ENCODE results near the gene ELMOD1. TPM values are rescaled to one million over a fixed set of nuclear protein-coding genes. Genes with fewer than 3 reads are reported as not detected.

The ELMOD1 gene
- total RNA-seq, 2 experiments from 2014 or later = not detected

DNA sequence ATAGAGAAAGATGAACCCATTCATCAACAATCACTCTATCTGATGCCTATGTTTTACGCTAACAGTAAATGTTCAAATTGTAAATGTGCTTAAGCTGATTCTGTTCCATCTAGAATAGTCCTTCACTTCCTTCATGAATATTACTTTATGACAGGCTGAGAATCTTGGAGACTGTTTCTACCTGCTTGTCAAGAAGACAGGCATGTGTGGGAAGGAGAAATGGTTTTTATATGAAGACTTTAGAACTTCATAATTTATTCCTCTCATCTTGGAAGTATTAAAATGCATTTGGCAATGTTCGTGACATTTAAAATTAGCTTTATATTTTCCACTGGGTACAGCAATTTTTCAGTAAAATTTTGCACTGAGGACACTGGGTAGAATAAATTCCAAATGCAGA lies 41.0 kb downstream of the ELMOD1 start:
- POLR2A ChIA-PET = interaction anchor here (0.7 to 1.5 kb wide), 4 partner anchors 9 to 951 kb away, joined by 3 to 5 read pairs (median 3); no protein-coding TSS in a partner anchor
- Histone ChIP-seq H4K20me1 (ENCODE audit: insufficient read depth, low read length) (no peaks in the 10 kb centered on the region), H3K4me3 (ENCODE audit: low read depth, low read length, poor library complexity, severe bottlenecking) (no peak overlapping the region), H2AFZ (ENCODE audit: low read length) (no peak overlapping the region), H3K4me1 (ENCODE audit: insufficient read depth, low read length, poor library complexity, severe bottlenecking) (no peaks in the 10 kb centered on the region), H3K27ac (ENCODE audit: low read depth, low read length, poor library complexity, severe bottlenecking) (no peak overlapping the region), H3K9me3 (ENCODE audit: low read length) (no peaks in the 10 kb centered on the region), H3K4me2 (ENCODE audit: low read length) (no peak overlapping the region), H3K79me2 (ENCODE audit: insufficient read depth, low read depth, low read length) (no peaks in the 10 kb centered on the region), H3K36me3 (ENCODE audit: insufficient read depth, low read length) (no peaks in the 10 kb centered on the region), H3K9me2 (ENCODE audit: insufficient read depth, low read length) (no peaks in the 10 kb centered on the region)
- CTCF ChIA-PET (ENCODE audit: unreplicated experiment) = no interaction called here
- intact Hi-C loops (cut with micrococcal nuclease; ENCODE audit: unreplicated experiment) = no loop called here
- DNase-seq (ENCODE audit: low spot score) = no peak
- no peak for TF ChIP-seq EZH2phosphoT487 (IDR thresholded peaks at IDR 0.05; ENCODE audit: borderline replicate concordance, low read depth, low read length)
- TF ChIP-seq, protein P1, sequence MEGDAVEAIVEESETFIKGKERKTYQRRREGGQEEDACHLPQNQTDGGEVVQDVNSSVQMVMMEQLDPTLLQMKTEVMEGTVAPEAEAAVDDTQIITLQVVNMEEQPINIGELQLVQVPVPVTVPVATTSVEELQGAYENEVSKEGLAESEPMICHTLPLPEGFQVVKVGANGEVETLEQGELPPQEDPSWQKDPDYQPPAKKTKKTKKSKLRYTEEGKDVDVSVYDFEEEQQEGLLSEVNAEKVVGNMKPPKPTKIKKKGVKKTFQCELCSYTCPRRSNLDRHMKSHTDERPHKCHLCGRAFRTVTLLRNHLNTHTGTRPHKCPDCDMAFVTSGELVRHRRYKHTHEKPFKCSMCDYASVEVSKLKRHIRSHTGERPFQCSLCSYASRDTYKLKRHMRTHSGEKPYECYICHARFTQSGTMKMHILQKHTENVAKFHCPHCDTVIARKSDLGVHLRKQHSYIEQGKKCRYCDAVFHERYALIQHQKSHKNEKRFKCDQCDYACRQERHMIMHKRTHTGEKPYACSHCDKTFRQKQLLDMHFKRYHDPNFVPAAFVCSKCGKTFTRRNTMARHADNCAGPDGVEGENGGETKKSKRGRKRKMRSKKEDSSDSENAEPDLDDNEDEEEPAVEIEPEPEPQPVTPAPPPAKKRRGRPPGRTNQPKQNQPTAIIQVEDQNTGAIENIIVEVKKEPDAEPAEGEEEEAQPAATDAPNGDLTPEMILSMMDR (conservative IDR thresholded peaks at IDR 0.05; ENCODE audit: low read length) = no peak
- no TSS peak for BruUV-seq (replicated peaks)

DNA sequence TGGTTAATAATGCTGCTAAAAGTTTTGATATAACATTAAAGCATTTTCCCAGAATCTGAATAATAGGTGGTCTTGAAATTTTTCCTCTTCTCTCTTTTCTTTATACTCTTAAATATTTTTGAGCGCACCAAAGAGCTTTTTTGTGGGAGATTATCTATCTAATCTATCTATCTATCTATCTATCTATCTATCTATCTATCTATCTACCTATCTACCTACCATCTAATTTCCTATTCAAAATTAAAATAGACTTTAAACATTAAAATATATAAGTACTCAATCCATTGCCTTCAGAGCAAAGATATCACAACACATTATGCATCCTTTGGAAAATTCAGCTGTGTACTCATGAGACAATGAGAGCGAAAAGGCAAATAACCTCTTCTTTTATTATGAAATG lies 55.8 kb downstream of the ELMOD1 start:
- Histone ChIP-seq H3K4me3 (ENCODE audit: low read depth, low read length, poor library complexity, severe bottlenecking) (no peak overlapping the region), H3K4me2 (ENCODE audit: low read length) (no peak overlapping the region), H3K79me2 (ENCODE audit: insufficient read depth, low read depth, low read length) (no peaks in the 10 kb centered on the region), H3K9me2 (ENCODE audit: insufficient read depth, low read length) (no peaks in the 10 kb centered on the region), H3K9me3 (ENCODE audit: low read length) (no peaks in the 10 kb centered on the region), H2AFZ (ENCODE audit: low read length) (no peak overlapping the region), H3K27ac (ENCODE audit: low read depth, low read length, poor library complexity, severe bottlenecking) (no peak overlapping the region), H3K36me3 (ENCODE audit: insufficient read depth, low read length) (no peaks in the 10 kb centered on the region), H4K20me1 (ENCODE audit: insufficient read depth, low read length) (no peaks in the 10 kb centered on the region), H3K4me1 (ENCODE audit: insufficient read depth, low read length, poor library complexity, severe bottlenecking) (no peaks in the 10 kb centered on the region)
- BruUV-seq (replicated peaks) = no TSS peak
- DNase-seq (ENCODE audit: low spot score) = no peak
- no peak for TF ChIP-seq EZH2phosphoT487 (IDR thresholded peaks at IDR 0.05; ENCODE audit: borderline replicate concordance, low read depth, low read length)
- TF ChIP-seq, protein P1 (conservative IDR thresholded peaks at IDR 0.05; ENCODE audit: low read length) = no peak
- intact Hi-C loops (cut with micrococcal nuclease; ENCODE audit: unreplicated experiment) = no loop called here
- POLR2A ChIA-PET = interaction anchor here (0.6 to 0.9 kb wide), 3 partner anchors 19 to 1411 kb away, joined by 3 to 4 read pairs (median 3); no protein-coding TSS in a partner anchor
- CTCF ChIA-PET (ENCODE audit: unreplicated experiment) = no interaction called here

DNA sequence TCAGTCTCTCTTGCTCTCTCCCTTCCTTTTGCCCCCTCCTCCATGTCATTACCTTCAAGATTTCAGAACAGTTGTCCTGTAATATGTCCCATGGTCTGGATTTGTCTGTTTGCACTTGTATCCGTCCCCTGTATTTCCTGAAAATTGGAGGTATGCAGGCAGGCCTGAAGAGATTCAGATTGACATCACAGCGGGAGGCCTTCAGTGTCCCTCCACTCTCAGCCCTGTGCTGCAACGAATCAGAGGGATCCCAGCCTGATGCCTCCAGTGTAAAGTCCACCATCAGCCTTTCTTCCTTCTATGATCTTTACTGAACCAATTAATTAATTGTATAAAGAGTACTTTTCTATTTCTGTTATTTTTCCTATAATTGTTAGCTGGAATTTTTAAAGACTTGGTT lies 57.3 kb downstream of the ELMOD1 start:
- DNase-seq (ENCODE audit: low spot score) = no peak
- intact Hi-C loops (cut with micrococcal nuclease; ENCODE audit: unreplicated experiment) = no loop called here
- Histone ChIP-seq H3K4me1 (ENCODE audit: insufficient read depth, low read length, poor library complexity, severe bottlenecking) (no peaks in the 10 kb centered on the region), H3K9me2 (ENCODE audit: insufficient read depth, low read length) (no peaks in the 10 kb centered on the region), H3K36me3 (ENCODE audit: insufficient read depth, low read length) (no peaks in the 10 kb centered on the region), H3K9me3 (ENCODE audit: low read length) (no peaks in the 10 kb centered on the region), H4K20me1 (ENCODE audit: insufficient read depth, low read length) (no peaks in the 10 kb centered on the region), H3K79me2 (ENCODE audit: insufficient read depth, low read depth, low read length) (no peaks in the 10 kb centered on the region), H3K4me2 (ENCODE audit: low read length) (no peak overlapping the region), H2AFZ (ENCODE audit: low read length) (no peak overlapping the region), H3K27ac (ENCODE audit: low read depth, low read length, poor library complexity, severe bottlenecking) (no peak overlapping the region), H3K4me3 (ENCODE audit: low read depth, low read length, poor library complexity, severe bottlenecking) (no peak overlapping the region)
- ChIA-PET CTCF (ENCODE audit: unreplicated experiment) (no interaction called here), POLR2A (no interaction called here)
- TF ChIP-seq, protein P1 (conservative IDR thresholded peaks at IDR 0.05; ENCODE audit: low read length) = no peak
- TF ChIP-seq EZH2phosphoT487 (IDR thresholded peaks at IDR 0.05; ENCODE audit: borderline replicate concordance, low read depth, low read length) = no peak
- no TSS peak for BruUV-seq (replicated peaks)

Data from OCI-LY7 (cell line).